Stimulated activated CD4-positive, alpha-beta T cell treated with anti-CD3 and anti-CD28 coated beads, TNF-alpha, amount 100 ng/mL, for 24 hours (primary cell): ENCODE results near the gene MED13.
A peak's percentile ranks its signal among the peaks of the same experiment; 100 is the strongest.

ENCODE experiments used
- DNase-seq, 3 experiments: peaks; one replicate each; pipeline ENCODE4 v3.0.0-alpha.2; 2020; ENCODE audit warnings: low read depth in 3 of 3

MED13 gene

GRCh38 chr17:62064791-62065563 lies at the start of gene MED13:
Gene MED13, minus strand, starts transcription at chr17:62065278. Its CDS starts 73 bp downstream, at chr17:62065205.
- peak; percentile 22 to 45 (median 25) for DNase-seq

- no peak for DNase-seq
Observed at GRCh38 chr17:62112229-62112628, 47.2 kb upstream of the MED13 start.

GRCh38 chr17:62111562-62112171 lies 46.6 kb upstream of the MED13 start:
- no peak for DNase-seq

GRCh38 chr17:62110923-62111484 lies 45.9 kb upstream of the MED13 start:
- no peak for DNase-seq

GRCh38 chr17:62109924-62110323 lies 44.8 kb upstream of the MED13 start:
- DNase-seq, result no peak

GRCh38 chr17:62109378-62109902 lies 44.4 kb upstream of the MED13 start:
- peak; percentile 4 to 59 (median 5) for DNase-seq

GRCh38 chr17:62105861-62106260 lies 40.8 kb upstream of the MED13 start:
- DNase-seq, result no peak

GRCh38 chr17:62105357-62105756 lies 40.3 kb upstream of the MED13 start:
- DNase-seq, result no peak

- DNase-seq, result no peak
Observed at GRCh38 chr17:62101515-62101914, 36.4 kb upstream of the MED13 start.

- no peak for DNase-seq
Observed at GRCh38 chr17:62101090-62101489, 36.0 kb upstream of the MED13 start.

- DNase-seq, result no peak
Observed at GRCh38 chr17:62100055-62100454, 35.0 kb upstream of the MED13 start.

- no peak for DNase-seq
Observed at GRCh38 chr17:62099532-62099931, 34.5 kb upstream of the MED13 start.

- no peak for DNase-seq
Observed at GRCh38 chr17:62098623-62099231, 33.6 kb upstream of the MED13 start.

- DNase-seq, result no peak
Observed at GRCh38 chr17:62096401-62096670, 31.3 kb upstream of the MED13 start.

- DNase-seq, result no peak
Observed at GRCh38 chr17:62094175-62094574, 29.1 kb upstream of the MED13 start.

GRCh38 chr17:62093188-62094155 lies 28.4 kb upstream of the MED13 start:
- DNase-seq, result no peak

GRCh38 chr17:62092784-62093183 lies 27.7 kb upstream of the MED13 start:
- no peak for DNase-seq

GRCh38 chr17:62091804-62092203 lies 26.7 kb upstream of the MED13 start:
- DNase-seq, result no peak

GRCh38 chr17:62090868-62091267 lies 25.8 kb upstream of the MED13 start:
- no peak for DNase-seq

- DNase-seq, result no peak
Observed at GRCh38 chr17:62090021-62090824, 25.1 kb upstream of the MED13 start.

- DNase-seq, result no peak
Observed at GRCh38 chr17:62089334-62089733, 24.3 kb upstream of the MED13 start.
